Fibroblast of lung (primary cell): ENCODE results near the gene KLK5.

ENCODE experiments used
- CTCF ChIP-seq, 2 donors: IDR thresholded peaks in 1 of 2; conservative IDR thresholded peaks in 1 of 2; 1 replicate in 1 of 2; 2 replicates in 1 of 2; pipeline ENCODE4 v1.5.1; 2011 to 2012; ENCODE audit warnings: low read length in 2 of 2, control low read depth in 1 of 2, inconsistent platforms in 1 of 2, low read depth in 1 of 2, mild to moderate bottlenecking in 1 of 2
- EZH2 ChIP-seq: IDR thresholded peaks from 2 replicates; pipeline ENCODE4 v1.5.1; 2012; ENCODE audit warnings: low read length, control low read depth, mild to moderate bottlenecking; ENCODE audit errors: missing control alignments

DNA sequence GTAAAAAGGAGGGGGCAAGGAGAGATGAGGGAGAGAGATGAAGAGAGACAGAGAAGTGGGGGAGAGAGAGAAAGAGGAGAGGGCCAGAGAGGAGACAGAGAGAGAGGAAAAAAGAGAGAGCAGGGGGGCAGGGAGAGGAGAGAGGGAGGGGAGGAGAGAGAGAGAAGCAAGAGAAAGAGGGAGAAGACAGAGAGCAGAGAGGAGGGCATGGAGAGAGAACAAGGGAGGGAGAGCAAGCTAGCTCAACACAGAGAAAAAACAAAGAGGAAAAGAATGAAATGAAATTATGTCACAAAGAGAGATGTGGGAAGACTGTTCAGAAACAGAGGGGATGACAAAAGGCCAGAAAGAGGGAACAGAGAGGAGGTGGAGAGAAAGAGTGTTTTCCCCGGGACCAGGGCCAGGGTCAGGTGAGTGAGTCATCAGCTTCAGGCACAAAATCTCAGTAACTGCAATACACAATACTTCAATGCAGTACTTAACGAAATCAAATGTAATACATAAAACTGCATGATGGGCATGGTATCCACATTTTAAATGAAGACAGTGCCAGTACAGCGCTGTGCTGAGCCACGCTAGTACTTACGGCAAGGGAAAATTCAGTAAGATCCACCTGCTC is 26.0 kb upstream of the KLK5 start:
- no peak for TF ChIP-seq CTCF (conservative IDR thresholded peaks at IDR 0.05 in 1 of 2, IDR thresholded peaks at IDR 0.05 in 1 of 2; ENCODE audit: low read depth in 1 of 2, low read length in 2 of 2)
- no peak for TF ChIP-seq EZH2
